ENCODE measurements around the gene ATP6V0A1. TPM values are rescaled to one million over a fixed set of nuclear protein-coding genes. Genes with fewer than 3 reads are reported as not detected.

ATP6V0A1 gene
- total and polyA plus RNA-seq, 2 experiments from 2014 or later: 23.9 to 42.3 TPM

DNA sequence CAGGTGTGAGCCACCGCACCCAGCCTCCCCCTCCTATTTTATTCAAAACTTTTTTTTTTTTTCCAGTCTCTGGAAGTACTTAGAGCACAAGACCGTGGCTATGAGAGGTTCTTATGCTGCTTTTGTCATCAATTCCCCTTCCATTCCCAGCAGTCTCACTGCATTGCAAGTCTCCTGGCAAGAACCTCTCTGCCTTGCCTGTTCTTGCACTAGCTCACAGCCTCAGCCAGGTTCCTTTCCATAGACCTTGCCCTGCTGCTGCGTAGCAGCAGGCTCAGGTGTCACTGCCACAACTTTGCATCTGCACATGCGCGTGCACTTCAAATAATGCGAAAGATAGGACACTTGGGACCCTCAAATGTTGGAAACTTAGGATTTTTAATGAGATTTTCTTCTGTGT, 15.6 kb downstream of the ATP6V0A1 start:
- H4K20me1 ChIP-seq (replicated peaks; ENCODE audit: insufficient read depth): peaks cover 5% of the 10 kb centered on the region
- no peak overlapping the region for H3K4me2 ChIP-seq
- TF ChIP-seq JUNB (IDR thresholded peaks at IDR 0.05; ENCODE audit: unreplicated experiment): no peak
- no peak for TF ChIP-seq EZH2phosphoT487 (IDR thresholded peaks at IDR 0.05; ENCODE audit: unreplicated experiment)
- TF ChIP-seq POLR2AphosphoS5 (IDR thresholded peaks at IDR 0.05; ENCODE audit: low read depth): no peak
- no peak for TF ChIP-seq NANOG (IDR thresholded peaks at IDR 0.05; ENCODE audit: borderline replicate concordance)
- TF ChIP-seq CREB1 (CRISPR knock-in tag; IDR thresholded peaks at IDR 0.05; ENCODE audit: low read depth): no peak
- TF ChIP-seq EZH2 (IDR thresholded peaks at IDR 0.05; ENCODE audit: low read depth, unreplicated experiment): no peak
- TF ChIP-seq ETS1 (IDR thresholded peaks at IDR 0.05): no peak
- TF ChIP-seq ZNF462 (CRISPR knock-in tag; IDR thresholded peaks at IDR 0.05): no peak
- TF ChIP-seq ZNF114 (CRISPR knock-in tag; IDR thresholded peaks at IDR 0.05): no peak
- no peak for TF ChIP-seq ZNF331 (CRISPR knock-in tag; IDR thresholded peaks at IDR 0.05; ENCODE audit: low read depth)
- TF ChIP-seq REST (IDR thresholded peaks at IDR 0.05; ENCODE audit: unreplicated experiment): no peak
- no peak for TF ChIP-seq CTCF (conservative IDR thresholded peaks at IDR 0.05; ENCODE audit: low read depth in 2 of 2)
- TF ChIP-seq STAT1 (IDR thresholded peaks at IDR 0.05; ENCODE audit: unreplicated experiment): no peak
- H3K4me1 ChIP-seq (ENCODE audit: insufficient read depth): no peaks in the 10 kb centered on the region
- no peaks in the 10 kb centered on the region for H3K9me3 Mint-ChIP-seq
- 0 out of 2 replicates have a peak, but pooled peaks cover 6% of the 10 kb centered on the region for H3F3A ChIP-seq (replicated peaks; ENCODE audit: low read depth)
- H3K27me3 ChIP-seq (ENCODE audit: insufficient read depth): no peaks in the 10 kb centered on the region
- no peak for ATAC-seq
- DNase-seq (ENCODE audit: low spot score): no peak
- H3K36me3 ChIP-seq (ENCODE audit: insufficient read depth): peaks cover 31% of the 10 kb centered on the region
- H3K27me3 Mint-ChIP-seq (ENCODE audit: insufficient read depth, low read depth, poor library complexity): peaks cover 2% of the 10 kb centered on the region
- H2AFZ ChIP-seq: no peak overlapping the region
- H3K36me3 Mint-ChIP-seq (ENCODE audit: low read depth): peaks cover 70% of the 10 kb centered on the region
- no peak overlapping the region for H3K27ac Mint-ChIP-seq
- no peak overlapping the region for H3K4me3 ChIP-seq
- no peaks in the 10 kb centered on the region for H3K4me1 Mint-ChIP-seq
- no peaks in the 10 kb centered on the region for H3K79me2 ChIP-seq (replicated peaks; ENCODE audit: insufficient read depth)
- H3K4me3 Mint-ChIP-seq: no peak overlapping the region
- H3K27ac ChIP-seq (ENCODE audit: low read depth): no peak overlapping the region
- H3K9me2 ChIP-seq (ENCODE audit: insufficient read depth): no peaks in the 10 kb centered on the region

Data from GM23338 (cell line).